ENCODE data around the gene RNF207. TPM values are rescaled to one million over a fixed set of nuclear protein-coding genes. Genes with fewer than 3 reads are reported as not detected.

RNF207 gene
- total RNA-seq, 1 experiment from 2014 or later, result 95.4 TPM

- intact Hi-C loops (cut with micrococcal nuclease), result no loop called here
- no peaks in the 10 kb centered on the region for H3F3A ChIP-seq (ENCODE audit: low read length, unreplicated experiment)
- H4K20me1 ChIP-seq (ENCODE audit: low read length), result no peaks in the 10 kb centered on the region
- H3K27ac ChIP-seq (ENCODE audit: low read length), result no peak overlapping the region
- no peak overlapping the region for H3K4me2 ChIP-seq (ENCODE audit: low read length)
- H3K4me3 ChIP-seq (ENCODE audit: low read length), result no peak overlapping the region
- H3K79me2 ChIP-seq (ENCODE audit: low read length), result peaks cover 3% of the 10 kb centered on the region; the same call in 1 of the 2 replicates
- H3K4me1 ChIP-seq (ENCODE audit: insufficient read depth, low read length), result peaks cover 45% of the 10 kb centered on the region
- no peak overlapping the region for H3K9ac ChIP-seq (ENCODE audit: low read length)
- POLR2A ChIA-PET (ENCODE audit: unreplicated experiment), result no interaction called here
- no peaks in the 10 kb centered on the region for H3K27me3 ChIP-seq (ENCODE audit: low read length)
- no peaks in the 10 kb centered on the region for H3K9me3 ChIP-seq (ENCODE audit: low read length)
- no TSS peak for BruUV-seq (replicated peaks)
- CTCF ChIA-PET, result no interaction called here
- no peaks in the 10 kb centered on the region for H3K9me2 ChIP-seq (replicated peaks; ENCODE audit: low read length)
- no peaks in the 10 kb centered on the region for H3K36me3 ChIP-seq (ENCODE audit: low read depth, low read length)
- no peak for TF ChIP-seq EZH2 (IDR thresholded peaks at IDR 0.05; ENCODE audit: low read length, unreplicated experiment)
- TF ChIP-seq CTCF (conservative IDR thresholded peaks at IDR 0.05; ENCODE audit: low read depth, low read length), result no peak
- TF ChIP-seq EZH2phosphoT487 (IDR thresholded peaks at IDR 0.05; ENCODE audit: borderline replicate concordance, low read length), result no peak
- DNase-seq (no peak), ATAC-seq (no peak)
- H2AFZ ChIP-seq (ENCODE audit: low read length), result no peak overlapping the region
Observed at GRCh38 chr1:6265151-6265550, 59.2 kb downstream of the RNF207 start.

GRCh38 chr1:6266641-6267040 lies 60.7 kb downstream of the RNF207 start:
- TF ChIP-seq CTCF (conservative IDR thresholded peaks at IDR 0.05; ENCODE audit: low read depth, low read length) (no peak), EZH2phosphoT487 (IDR thresholded peaks at IDR 0.05; ENCODE audit: borderline replicate concordance, low read length) (no peak), EZH2 (IDR thresholded peaks at IDR 0.05; ENCODE audit: low read length, unreplicated experiment) (no peak)
- BruUV-seq (replicated peaks), result no TSS peak
- peak overlapping the region; percentile 74 for H3K27ac ChIP-seq (ENCODE audit: low read length)
- no peak overlapping the region for H3K4me2 ChIP-seq (ENCODE audit: low read length)
- H3F3A ChIP-seq (ENCODE audit: low read length, unreplicated experiment), result no peaks in the 10 kb centered on the region
- ChIA-PET CTCF (no interaction called here), POLR2A (ENCODE audit: unreplicated experiment) (no interaction called here)
- H3K4me1 ChIP-seq (ENCODE audit: insufficient read depth, low read length), result peaks cover 48% of the 10 kb centered on the region
- no peaks in the 10 kb centered on the region for H3K27me3 ChIP-seq (ENCODE audit: low read length)
- H3K9ac ChIP-seq (ENCODE audit: low read length), result peak overlapping the region; percentile 26; the same call in 1 of the 2 replicates
- H3K9me3 ChIP-seq (ENCODE audit: low read length), result no peaks in the 10 kb centered on the region
- no peak overlapping the region for H3K4me3 ChIP-seq (ENCODE audit: low read length)
- intact Hi-C loops (cut with micrococcal nuclease), result no loop called here
- H3K79me2 ChIP-seq (ENCODE audit: low read length), result no peaks in the 10 kb centered on the region
- H3K36me3 ChIP-seq (ENCODE audit: low read depth, low read length), result no peaks in the 10 kb centered on the region
- ATAC-seq, result no peak
- H2AFZ ChIP-seq (ENCODE audit: low read length), result no peak overlapping the region
- H4K20me1 ChIP-seq (ENCODE audit: low read length), result no peaks in the 10 kb centered on the region
- no peaks in the 10 kb centered on the region for H3K9me2 ChIP-seq (replicated peaks; ENCODE audit: low read length)
- DNase-seq, result no peak

GRCh38 chr1:6267686-6268322 lies 61.9 kb downstream of the RNF207 start:
- BruUV-seq (replicated peaks), result no TSS peak
- Histone ChIP-seq H3K4me1 (ENCODE audit: insufficient read depth, low read length) (peaks cover 47% of the 10 kb centered on the region), H3K9ac (ENCODE audit: low read length) (peak overlapping the region; percentile 26; the same call in 1 of the 2 replicates), H3K79me2 (ENCODE audit: low read length) (no peaks in the 10 kb centered on the region), H3K9me3 (ENCODE audit: low read length) (no peaks in the 10 kb centered on the region), H3F3A (ENCODE audit: low read length, unreplicated experiment) (no peaks in the 10 kb centered on the region), H4K20me1 (ENCODE audit: low read length) (no peaks in the 10 kb centered on the region), H3K36me3 (ENCODE audit: low read depth, low read length) (no peaks in the 10 kb centered on the region; the same call in 1 of the 2 replicates), H3K9me2 (replicated peaks; ENCODE audit: low read length) (no peaks in the 10 kb centered on the region), H2AFZ (ENCODE audit: low read length) (no peak overlapping the region), H3K4me3 (ENCODE audit: low read length) (no peak overlapping the region), H3K27me3 (ENCODE audit: low read length) (no peaks in the 10 kb centered on the region), H3K27ac (ENCODE audit: low read length) (peak overlapping the region; percentile 74), H3K4me2 (ENCODE audit: low read length) (peak overlapping the region; percentile 51)
- ATAC-seq (peak; percentile 68), DNase-seq (peak; percentile 91)
- ChIA-PET CTCF (interaction anchor here (0.6 kb wide), 1 partner anchor 22 kb away, joined by 3 read pairs; no protein-coding TSS in a partner anchor), POLR2A (ENCODE audit: unreplicated experiment) (no interaction called here)
- no peak for TF ChIP-seq EZH2phosphoT487 (IDR thresholded peaks at IDR 0.05; ENCODE audit: borderline replicate concordance, low read length)
- TF ChIP-seq CTCF (conservative IDR thresholded peaks at IDR 0.05; ENCODE audit: low read depth, low read length), result no peak
- TF ChIP-seq EZH2 (IDR thresholded peaks at IDR 0.05; ENCODE audit: low read length, unreplicated experiment), result no peak
- intact Hi-C loops (cut with micrococcal nuclease), result no loop called here

Measured in PC-3 (cell line).